Vein endothelial cell (primary cell): ENCODE measurements around the gene CNTF. TPM values are rescaled to one million over a fixed set of nuclear protein-coding genes. Genes with fewer than 3 reads are reported as not detected.

Experiments
- total RNA-seq: library from RNA; depleted of rRNA; stranded (reverse); fragments of >200 nt; gene quantifications from 2 replicates; pipeline ENCODE4 v1.2.3, GENCODE V29; 2012

The CNTF gene, protein sequence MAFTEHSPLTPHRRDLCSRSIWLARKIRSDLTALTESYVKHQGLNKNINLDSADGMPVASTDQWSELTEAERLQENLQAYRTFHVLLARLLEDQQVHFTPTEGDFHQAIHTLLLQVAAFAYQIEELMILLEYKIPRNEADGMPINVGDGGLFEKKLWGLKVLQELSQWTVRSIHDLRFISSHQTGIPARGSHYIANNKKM
- total RNA-seq = 2.9 and 3.5 TPM in 2 replicates

DNA sequence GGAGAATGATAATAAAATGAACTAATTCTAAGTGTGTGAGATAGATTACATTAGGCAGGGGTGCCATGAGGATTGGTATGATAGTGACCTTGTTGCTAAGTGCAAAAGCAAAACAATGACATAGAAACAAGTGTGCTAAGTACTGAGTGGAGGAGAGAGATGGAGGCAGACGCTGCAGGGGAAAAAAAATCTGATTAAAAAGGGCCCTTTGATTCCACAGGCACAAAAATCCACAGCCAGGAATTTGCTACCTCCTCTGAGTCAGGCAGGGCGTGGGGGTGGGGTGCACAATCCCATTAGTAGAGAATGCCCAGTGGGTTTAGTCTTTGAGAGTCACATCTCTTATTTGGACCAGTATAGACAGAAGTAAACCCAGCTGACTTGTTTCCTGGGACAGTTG is at the start of gene CNTF:
TSS of gene CNTF (plus strand) at position 322 of the 400 bp plus-strand sequence. CDS start 88 bp downstream, outside the sequence.

DNA sequence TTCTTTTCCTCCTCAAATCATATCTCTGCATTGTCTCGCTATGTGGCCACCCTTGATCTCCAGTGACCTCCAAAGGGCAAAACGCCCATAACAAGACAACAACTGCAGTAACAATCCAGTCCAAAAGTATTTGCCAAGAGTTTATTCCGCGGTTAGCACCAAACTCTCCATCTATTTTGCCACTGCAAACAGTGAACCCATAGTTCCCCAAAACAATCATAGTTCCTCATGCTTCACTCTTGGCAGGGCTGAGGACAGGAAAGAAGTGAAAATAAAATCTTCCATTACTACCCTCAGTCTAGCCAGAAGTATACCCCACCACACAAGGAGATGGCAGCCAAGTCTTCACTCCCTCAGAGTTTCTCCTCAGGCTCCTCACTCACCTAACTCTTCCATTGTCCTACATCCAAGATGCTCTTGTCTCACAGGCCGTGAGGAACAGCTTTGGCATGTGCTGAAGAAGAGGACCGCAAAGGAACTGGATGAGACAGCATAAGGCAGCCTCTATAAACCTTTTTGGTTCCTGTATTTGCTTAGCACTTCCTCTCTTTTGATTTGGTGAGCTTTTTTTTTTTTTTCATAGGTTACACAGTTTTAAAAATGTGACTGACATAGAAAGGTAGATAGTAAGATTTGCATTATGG is 47.0 kb upstream of the CNTF start, which contains the start of gene LPXN:
TSS of gene LPXN (minus strand) at position 480 of the 644 bp plus-strand sequence. CDS start at position 396, 84 bp downstream.

GRCh38 chr11:58578635-58579191 is 43.8 kb upstream of the CNTF start, which contains the start of gene ZFP91:
Gene ZFP91, plus strand, starts transcription at chr11:58579063. Its CDS starts 219 bp downstream, at chr11:58579282.

Other genes with a start within 250 kb of the CNTF start
- not detected in 2 replicates for gene OR5B3, start 215.8 kb upstream of the CNTF start, total RNA-seq
- gene OR5B2, start 194.5 kb upstream of the CNTF start, total RNA-seq = not detected in 2 replicates
- gene OR5B12, start 180.4 kb upstream of the CNTF start, total RNA-seq = not detected in 2 replicates
- gene OR5B21, start 114.6 kb upstream of the CNTF start, total RNA-seq = not detected in 2 replicates
- 3.9 and 7.4 TPM in 2 replicates for gene LPXN, start 46.8 kb upstream of the CNTF start, total RNA-seq
- 52.3 and 70.7 TPM in 2 replicates for gene ZFP91, start 43.6 kb upstream of the CNTF start, total RNA-seq
- not detected in 2 replicates for gene GLYAT, start 109.3 kb downstream of the CNTF start, total RNA-seq
- gene GLYATL2, start 222.0 kb downstream of the CNTF start, total RNA-seq = not detected in 2 replicates